SU-DHL-6 (cell line): ENCODE data around the gene FSIP1.

Source experiments
- EZH2phosphoT487 ChIP-seq: fragments of 200-600 bp; sonication (generic), shearing (Covaris generic); conservative IDR thresholded peaks from 2 replicates; pipeline ENCODE4 v1.6.1; 2018; ENCODE audit warnings: mild to moderate bottlenecking, antibody characterized with exemption, low read length, moderate library complexity, mixed read lengths
- TF ChIP-seq, protein P1 (sequence below): fragments of 200-600 bp; sonication (generic); IDR thresholded peaks from one replicate; pipeline ENCODE4 v1.5.1; 2017; ENCODE audit warnings: antibody characterized with exemption, mild to moderate bottlenecking, low read length, moderate library complexity; ENCODE audit not compliant: insufficient read depth, poor library complexity, severe bottlenecking

DNA sequence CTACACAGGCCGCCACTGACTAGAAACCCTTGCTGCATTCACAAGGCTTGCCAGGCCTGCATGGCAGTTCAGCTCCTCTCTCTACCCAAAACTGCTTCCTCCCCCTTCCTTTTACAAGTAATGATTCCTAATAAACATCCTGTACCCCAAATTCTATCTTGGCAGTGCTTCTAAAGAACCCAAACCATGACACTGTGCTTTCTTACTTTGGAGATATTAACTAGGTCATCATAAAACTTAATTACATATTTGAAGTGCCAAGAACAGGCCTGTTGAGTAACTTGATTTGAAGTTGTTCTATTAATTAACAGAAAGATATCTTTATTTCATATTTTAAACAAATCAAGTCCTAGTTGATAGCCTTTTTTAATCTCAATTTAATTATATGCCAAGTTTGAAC, 113.4 kb downstream of the FSIP1 start:
- TF ChIP-seq, protein P1, sequence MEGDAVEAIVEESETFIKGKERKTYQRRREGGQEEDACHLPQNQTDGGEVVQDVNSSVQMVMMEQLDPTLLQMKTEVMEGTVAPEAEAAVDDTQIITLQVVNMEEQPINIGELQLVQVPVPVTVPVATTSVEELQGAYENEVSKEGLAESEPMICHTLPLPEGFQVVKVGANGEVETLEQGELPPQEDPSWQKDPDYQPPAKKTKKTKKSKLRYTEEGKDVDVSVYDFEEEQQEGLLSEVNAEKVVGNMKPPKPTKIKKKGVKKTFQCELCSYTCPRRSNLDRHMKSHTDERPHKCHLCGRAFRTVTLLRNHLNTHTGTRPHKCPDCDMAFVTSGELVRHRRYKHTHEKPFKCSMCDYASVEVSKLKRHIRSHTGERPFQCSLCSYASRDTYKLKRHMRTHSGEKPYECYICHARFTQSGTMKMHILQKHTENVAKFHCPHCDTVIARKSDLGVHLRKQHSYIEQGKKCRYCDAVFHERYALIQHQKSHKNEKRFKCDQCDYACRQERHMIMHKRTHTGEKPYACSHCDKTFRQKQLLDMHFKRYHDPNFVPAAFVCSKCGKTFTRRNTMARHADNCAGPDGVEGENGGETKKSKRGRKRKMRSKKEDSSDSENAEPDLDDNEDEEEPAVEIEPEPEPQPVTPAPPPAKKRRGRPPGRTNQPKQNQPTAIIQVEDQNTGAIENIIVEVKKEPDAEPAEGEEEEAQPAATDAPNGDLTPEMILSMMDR: no peak
- no peak for TF ChIP-seq EZH2phosphoT487
